Measurements from ENCODE around the gene CCDC13. TPM values are rescaled to one million over a fixed set of nuclear protein-coding genes. Genes with fewer than 3 reads are reported as not detected.

CCDC13 gene
- total and polyA plus RNA-seq, 7 donors = 0.60 to 3.9 (median 1.1) TPM; not detected in 1

DNA sequence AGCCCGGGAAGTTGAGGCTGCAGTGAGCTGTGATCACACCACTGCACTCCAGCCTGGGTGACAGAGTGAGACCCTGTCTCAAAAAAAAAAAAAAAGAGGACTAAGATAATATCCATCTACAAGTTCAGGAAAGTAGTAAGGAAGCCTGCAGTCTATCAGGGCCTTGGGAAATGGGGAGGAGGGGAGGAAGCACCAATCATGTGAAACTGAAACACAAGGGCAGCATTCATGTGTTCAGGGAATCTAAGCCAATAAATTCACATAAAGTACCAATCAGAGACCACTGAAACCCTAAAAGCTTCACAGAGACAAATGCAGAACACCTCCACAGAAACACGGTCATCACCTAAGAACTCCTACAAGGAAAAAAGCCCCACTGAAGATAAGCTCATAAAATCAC, 47.6 kb downstream of the CCDC13 start:
- Histone ChIP-seq H3K27ac (no peak overlapping the region), H3K4me3 (no peak overlapping the region), H3K36me3 (no peaks in the 10 kb centered on the region), H3K27me3 (no peaks in the 10 kb centered on the region), H3K4me1 (peaks cover 0 to 9% (median 3%) of the 10 kb centered on the region in 4 donors), H3K9me3 (no peaks in the 10 kb centered on the region)
- WGBS, 2 donors = 85 to 87% methylated on average over 2 of the region's 2 CpGs
- peak; percentile 35 for DNase-seq
- intact Hi-C loops (cut with DNase I) = no loop called here
- TF ChIP-seq POLR2A (IDR thresholded peaks at IDR 0.05) (no peak), CTCF (IDR thresholded peaks at IDR 0.05) (no peak), EP300 (IDR thresholded peaks at IDR 0.05) (no peak), POLR2AphosphoS5 (IDR thresholded peaks at IDR 0.05) (no peak)

DNA sequence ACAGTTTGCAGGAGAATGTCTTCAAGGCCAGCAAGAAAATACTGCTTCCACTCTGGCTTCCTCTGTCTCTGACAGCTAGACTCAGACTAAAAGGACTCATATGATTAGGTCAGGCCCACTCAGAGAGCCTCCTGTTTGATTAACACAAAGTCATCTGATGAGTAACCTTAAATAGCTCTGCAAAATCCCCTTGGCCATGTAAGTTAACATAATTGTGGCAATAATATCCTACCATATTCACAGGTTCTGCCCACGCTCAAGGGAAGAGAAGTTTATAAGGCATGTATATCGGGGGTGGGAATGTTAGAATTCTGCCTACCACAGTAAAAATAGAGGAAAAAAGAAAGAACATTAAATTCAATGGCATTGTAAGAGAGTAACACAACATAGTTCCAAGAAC, 49.8 kb downstream of the CCDC13 start:
- H3K27me3 ChIP-seq = no peaks in the 10 kb centered on the region
- peaks cover 0 to 6% (median 2%) of the 10 kb centered on the region in 4 donors for H3K4me1 ChIP-seq
- no peaks in the 10 kb centered on the region for H3K9me3 ChIP-seq
- H3K36me3 ChIP-seq = no peaks in the 10 kb centered on the region
- no peak for TF ChIP-seq EP300 (IDR thresholded peaks at IDR 0.05)
- no peak for TF ChIP-seq CTCF (IDR thresholded peaks at IDR 0.05)
- TF ChIP-seq POLR2AphosphoS5 (IDR thresholded peaks at IDR 0.05) = no peak
- no peak for TF ChIP-seq POLR2A (IDR thresholded peaks at IDR 0.05)
- DNase-seq = no peak
- intact Hi-C loops (cut with DNase I) = no loop called here
- 92 to 95% methylated on average over 2 of the region's 2 CpGs for WGBS, 2 donors
- H3K4me3 ChIP-seq = no peak overlapping the region
- no peak overlapping the region for H3K27ac ChIP-seq

Small RNA genes lying within 50 kb of the gene (small RNA-seq; reads per million reads assigned to genes)
- 0 reads per million in 3 donors for gene CCDC13

Other genes with a start within 250 kb of the CCDC13 start
- gene SEC22C, start 191.3 kb downstream of the CCDC13 start, total RNA-seq = 10 to 100 TPM; 48.5 to 89.2 (median 57.2) TPM
- gene SEC22C, start 191.3 kb downstream of the CCDC13 start, polyA plus RNA-seq = 10 to 100 TPM in 2 of 3 donors, 1 to 10 TPM in 1; 8.4 to 18.2 (median 11.3) TPM
- 10 to 100 TPM in 2 of 4 donors, 1 to 10 TPM in 2; 9.1 to 27.0 (median 12.8) TPM for gene SS18L2, start 182.4 kb downstream of the CCDC13 start, total RNA-seq
- 10 to 100 TPM; 36.6 to 67.3 (median 41.5) TPM for gene SS18L2, start 182.4 kb downstream of the CCDC13 start, polyA plus RNA-seq
- gene NKTR, start 172.6 kb downstream of the CCDC13 start, total RNA-seq = 100 to 1,000 TPM in 1 of 4 donors, 10 to 100 TPM in 3; 81.3 to 130 (median 84.4) TPM
- 10 to 100 TPM in 1 of 3 donors, 1 to 10 TPM in 2; 1.8 to 27.9 (median 2.5) TPM for gene NKTR, start 172.6 kb downstream of the CCDC13 start, polyA plus RNA-seq
- 10 to 100 TPM; 34.9 to 74.8 (median 56.9) TPM for gene ZBTB47, start 119.6 kb downstream of the CCDC13 start, total RNA-seq
- gene ZBTB47, start 119.6 kb downstream of the CCDC13 start, polyA plus RNA-seq = 10 to 100 TPM in 1 of 3 donors, 1 to 10 TPM in 2; 6.2 to 21.0 (median 9.5) TPM
- under 1 TPM in 1 of 4 donors, not detected in 3; under 0.01 TPM for gene KLHL40, start 87.7 kb downstream of the CCDC13 start, total RNA-seq
- not detected for gene KLHL40, start 87.7 kb downstream of the CCDC13 start, polyA plus RNA-seq
- not detected for gene HHATL, start 70.5 kb downstream of the CCDC13 start, total RNA-seq
- 1 to 10 TPM in 1 of 3 donors, under 1 TPM in 1, not detected in 1; 0.31 to 1.4 TPM for gene HHATL, start 70.5 kb downstream of the CCDC13 start, polyA plus RNA-seq
- gene HIGD1A, start 31.2 kb upstream of the CCDC13 start, total RNA-seq = 100 to 1,000 TPM; 127 to 272 (median 176) TPM
- 1,000 to 10,000 TPM in 1 of 3 donors, 100 to 1,000 TPM in 2; 314 to 1,597 (median 947) TPM for gene HIGD1A, start 31.2 kb upstream of the CCDC13 start, polyA plus RNA-seq
- 1 to 10 TPM; 1.5 to 8.6 (median 4.0) TPM for gene ACKR2, start 36.2 kb upstream of the CCDC13 start, total RNA-seq
- 1 to 10 TPM; 1.2 to 3.3 (median 1.2) TPM for gene ACKR2, start 36.2 kb upstream of the CCDC13 start, polyA plus RNA-seq
- gene CYP8B1, start 102.6 kb upstream of the CCDC13 start, total RNA-seq = not detected
- gene CYP8B1, start 102.6 kb upstream of the CCDC13 start, polyA plus RNA-seq = under 1 TPM in 1 of 3 donors, not detected in 2; under 0.01 TPM
- 10 to 100 TPM in 1 of 4 donors, 1 to 10 TPM in 3; 7.4 to 18.6 (median 9.0) TPM for gene ZNF662, start 132.9 kb upstream of the CCDC13 start, total RNA-seq
- gene ZNF662, start 132.9 kb upstream of the CCDC13 start, polyA plus RNA-seq = 1 to 10 TPM in 2 of 3 donors, under 1 TPM in 1; 0.46 to 2.4 (median 2.1) TPM
- gene GASK1A, start 206.1 kb upstream of the CCDC13 start, total RNA-seq = 10 to 100 TPM in 3 of 4 donors, 1 to 10 TPM in 1; 8.1 to 32.7 (median 18.1) TPM
- 1 to 10 TPM in 2 of 3 donors, under 1 TPM in 1; 0.92 to 1.8 (median 1.2) TPM for gene GASK1A, start 206.1 kb upstream of the CCDC13 start, polyA plus RNA-seq